ENCODE data around the gene GFPT2.

DNA sequence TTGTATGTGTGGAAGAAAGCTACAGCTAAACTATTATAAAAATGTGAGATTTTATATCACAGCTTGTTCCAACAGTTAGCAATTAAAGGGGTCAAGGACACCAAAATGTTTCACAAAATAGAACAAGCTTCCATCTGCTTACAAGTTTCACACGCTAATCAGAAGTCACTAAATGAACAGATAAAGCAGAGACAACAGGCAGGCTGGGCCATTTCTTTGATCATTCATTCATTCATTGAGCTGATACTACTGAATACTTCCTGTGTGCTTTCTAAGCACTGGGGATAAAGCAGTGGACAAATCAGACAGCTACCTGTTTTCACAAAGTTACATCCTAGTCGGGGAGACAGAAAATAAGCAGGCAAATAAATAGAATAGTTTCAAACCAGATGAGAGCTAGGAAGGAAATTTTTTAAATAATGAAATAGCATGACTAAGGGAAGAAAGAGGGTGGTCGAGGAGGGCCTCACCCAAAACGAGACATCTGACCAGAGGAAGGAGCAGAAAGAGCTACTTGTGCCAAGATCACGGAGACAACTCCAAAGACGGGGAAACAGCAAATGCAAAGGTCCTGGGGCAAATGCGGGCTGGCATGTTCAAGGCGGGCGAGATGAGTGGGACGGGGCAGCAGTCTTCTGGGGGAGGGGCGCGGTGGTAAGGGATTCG, 62.4 kb downstream of the GFPT2 start:
- TF ChIP-seq REST (IDR thresholded peaks at IDR 0.05; ENCODE audit: low read depth): no peak
- TF ChIP-seq CEBPB (IDR thresholded peaks at IDR 0.05): no peak
- TF ChIP-seq EP300 (IDR thresholded peaks at IDR 0.05; ENCODE audit: borderline replicate concordance): no peak
- TF ChIP-seq, protein P1, sequence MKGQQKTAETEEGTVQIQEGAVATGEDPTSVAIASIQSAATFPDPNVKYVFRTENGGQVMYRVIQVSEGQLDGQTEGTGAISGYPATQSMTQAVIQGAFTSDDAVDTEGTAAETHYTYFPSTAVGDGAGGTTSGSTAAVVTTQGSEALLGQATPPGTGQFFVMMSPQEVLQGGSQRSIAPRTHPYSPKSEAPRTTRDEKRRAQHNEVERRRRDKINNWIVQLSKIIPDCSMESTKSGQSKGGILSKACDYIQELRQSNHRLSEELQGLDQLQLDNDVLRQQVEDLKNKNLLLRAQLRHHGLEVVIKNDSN (IDR thresholded peaks at IDR 0.05): no peak
- no peak for TF ChIP-seq FOXM1 (IDR thresholded peaks at IDR 0.05; ENCODE audit: borderline replicate concordance, low read depth)
- no peak for TF ChIP-seq EGR1 (IDR thresholded peaks at IDR 0.05)
- TF ChIP-seq RAD21 (IDR thresholded peaks at IDR 0.05; ENCODE audit: low read depth): no peak
- no peak for TF ChIP-seq CREB1 (IDR thresholded peaks at IDR 0.05; ENCODE audit: low read depth)
- TF ChIP-seq TAF1 (IDR thresholded peaks at IDR 0.05; ENCODE audit: low read depth): no peak
